Muscle of leg (tissue), 11 donors: ENCODE measurements around the gene GRIP2. TPM values are rescaled to one million over a fixed set of nuclear protein-coding genes. Genes with fewer than 3 reads are reported as not detected.

ENCODE experiments used
- DNase-seq: peaks from one replicate; pipeline ENCODE4 v3.0.0; 2013
- H3K27ac ChIP-seq: one replicate; pipeline ENCODE4 v1.5.1; 2013; ENCODE audit warnings: mild to moderate bottlenecking, low read length, control low read depth
- H3K27me3 ChIP-seq: one replicate; pipeline ENCODE4 v1.6.1; 2013; ENCODE audit warnings: low read length; ENCODE audit not compliant: control insufficient read depth, insufficient read depth
- H3K36me3 ChIP-seq: one replicate; pipeline ENCODE4 v1.6.1; 2013; ENCODE audit warnings: low read length; ENCODE audit not compliant: control insufficient read depth, insufficient read depth
- H3K4me1 ChIP-seq: one replicate; pipeline ENCODE4 v1.6.1; 2013; ENCODE audit warnings: low read length; ENCODE audit not compliant: control insufficient read depth, insufficient read depth
- H3K4me3 ChIP-seq: one replicate; pipeline ENCODE4 v1.5.1; 2013; ENCODE audit warnings: low read length, control low read depth
- H3K9me3 ChIP-seq: replicated peaks from 2 replicates; pipeline ENCODE4 v1.6.1; 2013; ENCODE audit warnings: low read depth, low read length; ENCODE audit not compliant: control insufficient read depth
- WGBS: methylation state at CpG from one replicate; pipeline ENCODE4 v1.1.5; 2013; ENCODE audit warnings: missing lambda C conversion rate; ENCODE audit not compliant: insufficient coverage; 5-methylcytosine and 5-hydroxymethylcytosine counted together
- polyA plus RNA-seq, 8 donors: library from polyadenylated mRNA; unstranded; fragments of 120-200 nt; gene quantifications; one replicate each; pipeline versions ENCODE4 v1.2.1 to v1.2.3, GENCODE V29; 2013; ENCODE audit warnings: inconsistent platforms in 1 of 8, low replicate concordance in 1 of 8; ENCODE audit not compliant: insufficient read length in 8 of 8, insufficient read depth in 1 of 8
- total RNA-seq: library from RNA; stranded (reverse); fragments of 120-200 nt; gene quantifications from one replicate; pipeline ENCODE4 v1.2.4, GENCODE V29; 2013

GRIP2 gene
- total and polyA plus RNA-seq, 9 donors: 9.7 to 33.4 (median 19.2) TPM

DNA sequence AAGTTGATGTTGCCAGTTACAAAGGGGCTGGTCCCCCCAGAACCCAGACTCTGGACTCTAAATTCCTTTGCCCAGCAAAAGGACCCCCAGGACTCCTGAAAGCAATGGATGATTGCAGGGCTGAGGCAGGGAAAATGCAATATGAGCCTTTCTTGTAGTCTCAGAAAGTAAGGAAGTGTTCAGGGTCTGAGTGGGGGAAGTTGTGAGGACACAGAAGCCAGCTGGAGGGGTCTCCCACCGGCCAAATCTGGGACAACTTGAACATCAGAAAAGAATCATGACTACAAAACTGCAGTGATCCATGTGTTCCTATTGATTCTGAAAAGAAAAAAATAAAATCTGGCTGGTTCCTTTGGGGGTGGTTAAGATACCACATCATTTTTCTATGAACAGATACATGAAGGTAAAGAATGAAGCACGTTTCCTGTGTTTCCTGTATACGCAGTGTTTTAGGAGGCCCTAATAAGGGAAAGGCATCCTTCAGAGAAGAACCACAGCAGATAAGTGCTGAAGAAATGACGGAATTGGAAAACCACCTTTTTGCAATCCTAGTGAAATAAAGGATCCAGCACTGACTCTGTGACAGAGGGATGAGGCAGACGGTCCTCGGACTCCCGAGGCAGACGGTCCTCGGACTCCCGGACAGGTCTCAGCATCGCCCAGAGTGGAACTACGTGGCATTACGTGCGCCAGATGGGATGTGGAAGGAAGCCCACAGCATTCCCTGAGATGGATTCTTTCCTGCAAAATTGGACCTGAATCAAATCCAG lies 22.2 kb upstream of the GRIP2 start:
- Histone ChIP-seq H3K4me3 (no peak overlapping the region), H3K27me3 (peaks cover 54% of the 10 kb centered on the region), H3K27ac (no peak overlapping the region), H3K36me3 (no peaks in the 10 kb centered on the region), H3K9me3 (no peaks in the 10 kb centered on the region), H3K4me1 (peaks cover 5% of the 10 kb centered on the region)
- DNase-seq: no peak
- 25% methylated on average over 12 of the region's 14 CpGs for WGBS

DNA sequence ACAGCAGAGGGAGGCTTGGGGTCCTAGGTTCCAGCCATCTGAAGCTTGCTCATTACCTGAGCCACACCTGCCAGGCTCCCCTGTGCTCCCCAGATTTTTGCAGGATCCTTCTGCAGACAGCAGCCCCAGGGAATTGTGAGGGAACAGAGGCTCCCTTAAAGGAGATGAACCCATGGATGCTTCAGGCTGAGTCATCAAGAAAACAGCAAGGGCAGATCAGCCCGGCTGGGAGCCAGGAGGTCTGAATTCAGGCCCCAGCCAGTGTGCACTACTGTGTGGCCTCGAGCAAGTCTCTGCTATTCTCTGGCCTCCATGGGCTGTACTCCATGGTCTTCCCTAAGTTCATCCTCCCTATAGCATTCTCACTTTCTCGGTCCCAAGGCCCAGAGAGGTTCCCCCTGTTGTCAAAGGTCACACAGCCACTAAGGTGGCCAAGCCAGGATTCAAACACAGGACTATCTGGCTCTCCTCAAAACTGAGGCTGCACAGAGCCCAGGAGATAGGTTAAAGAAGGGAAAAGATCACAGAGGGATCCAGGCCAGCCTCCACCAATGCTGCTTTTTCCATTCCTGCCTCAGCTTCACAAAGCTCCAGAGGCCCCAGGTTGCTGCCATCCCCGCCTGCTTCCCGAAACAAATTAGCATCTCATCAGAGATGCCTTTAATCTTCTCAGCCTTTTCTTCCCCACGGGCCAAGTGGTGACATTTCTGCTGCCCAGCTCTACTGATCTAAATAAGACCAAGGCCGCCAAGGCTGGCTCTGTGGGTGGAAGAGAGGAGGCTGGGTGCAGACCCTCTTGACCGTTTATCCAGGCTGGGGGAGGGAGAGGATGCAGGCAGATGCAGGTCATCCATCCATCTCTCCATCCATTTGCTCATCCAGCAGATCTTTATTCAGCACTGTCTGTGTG lies 21.2 kb upstream of the GRIP2 start:
- Histone ChIP-seq H3K36me3 (no peaks in the 10 kb centered on the region), H3K27me3 (peaks cover 57% of the 10 kb centered on the region), H3K4me3 (no peak overlapping the region), H3K4me1 (peaks cover 5% of the 10 kb centered on the region), H3K27ac (no peak overlapping the region), H3K9me3 (no peaks in the 10 kb centered on the region)
- 81% methylated on average over 4 of the region's 8 CpGs for WGBS
- DNase-seq: no peak

DNA sequence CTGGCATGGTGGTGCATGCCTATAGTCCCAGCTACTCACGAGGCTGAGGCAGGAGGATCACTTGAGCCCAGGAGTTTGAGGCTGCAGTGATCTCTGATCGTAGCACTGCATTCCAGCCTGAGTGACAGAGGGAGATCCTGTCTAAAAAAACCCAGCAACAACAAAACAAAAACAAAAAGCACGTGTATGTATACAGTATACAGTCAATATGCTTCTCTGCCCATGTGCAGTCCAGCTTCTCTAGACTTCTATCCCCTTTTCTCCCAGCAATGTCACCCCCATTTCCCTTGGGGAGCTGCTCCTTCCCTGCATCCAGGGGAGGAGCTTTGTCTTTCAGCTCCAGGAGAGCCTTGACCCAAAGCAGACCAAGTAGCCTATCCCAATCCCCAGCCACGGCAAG lies 20.0 kb upstream of the GRIP2 start:
- Histone ChIP-seq H3K9me3 (no peaks in the 10 kb centered on the region), H3K4me1 (peaks cover 12% of the 10 kb centered on the region), H3K27me3 (peaks cover 58% of the 10 kb centered on the region), H3K36me3 (no peaks in the 10 kb centered on the region), H3K4me3 (no peak overlapping the region), H3K27ac (no peak overlapping the region)
- 100% methylated on average over 1 of the region's 4 CpGs for WGBS
- DNase-seq: no peak

GRCh38 chr3:14558029-14558428 lies 17.9 kb upstream of the GRIP2 start:
- WGBS: 92% methylated on average over 8 of the region's 9 CpGs

GRCh38 chr3:14555835-14556234 lies 15.7 kb upstream of the GRIP2 start:
- Histone ChIP-seq H3K27ac (no peak overlapping the region), H3K4me1 (peaks cover 13% of the 10 kb centered on the region), H3K27me3 (peaks cover 50% of the 10 kb centered on the region), H3K4me3 (no peak overlapping the region), H3K9me3 (no peaks in the 10 kb centered on the region), H3K36me3 (no peaks in the 10 kb centered on the region)
- 47% methylated on average over 22 of the region's 22 CpGs for WGBS
- no peak for DNase-seq

More at GRCh38 chr3:14558029-14558428, 17.9 kb upstream of the GRIP2 start:
- H3K27ac ChIP-seq: no peak overlapping the region
- DNase-seq: no peak
- no peaks in the 10 kb centered on the region for H3K9me3 ChIP-seq
- no peak overlapping the region for H3K4me3 ChIP-seq
- peaks cover 6% of the 10 kb centered on the region for H3K4me1 ChIP-seq
- no peaks in the 10 kb centered on the region for H3K36me3 ChIP-seq
- H3K27me3 ChIP-seq: peaks cover 58% of the 10 kb centered on the region

- H3K27me3 ChIP-seq: peaks cover 48% of the 10 kb centered on the region
- H3K36me3 ChIP-seq: no peaks in the 10 kb centered on the region
- no peak for DNase-seq
- WGBS: no CpG with 5 or more reads among the region's 3 CpGs
- no peak overlapping the region for H3K4me3 ChIP-seq
- H3K27ac ChIP-seq: no peak overlapping the region
- H3K4me1 ChIP-seq: peaks cover 15% of the 10 kb centered on the region
- H3K9me3 ChIP-seq: no peaks in the 10 kb centered on the region
Measured at GRCh38 chr3:14554715-14555114, 14.6 kb upstream of the GRIP2 start.

DNA sequence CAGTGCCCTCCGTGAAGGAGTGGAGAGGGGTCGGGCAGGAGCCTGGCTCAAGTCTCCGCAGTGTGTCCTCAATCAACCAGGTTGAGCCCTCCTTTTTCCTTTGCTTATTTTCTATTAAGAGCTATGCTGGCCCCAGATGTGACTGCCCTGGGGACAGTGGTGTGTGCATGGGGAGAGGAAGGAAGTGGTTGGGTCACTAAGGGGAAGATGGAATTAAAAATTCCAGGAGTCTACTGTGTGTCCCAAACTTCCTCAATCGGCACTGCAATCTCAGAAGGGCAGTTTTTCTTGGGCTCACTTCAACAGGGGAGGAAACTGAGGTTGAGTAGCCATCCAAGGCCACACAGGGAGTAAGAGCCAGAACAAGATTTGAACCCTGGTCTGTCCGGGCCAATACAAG lies 13.7 kb upstream of the GRIP2 start:
- no peak overlapping the region for H3K4me3 ChIP-seq
- H3K27ac ChIP-seq: no peak overlapping the region
- DNase-seq: no peak
- peaks cover 16% of the 10 kb centered on the region for H3K4me1 ChIP-seq
- H3K27me3 ChIP-seq: peaks cover 52% of the 10 kb centered on the region
- WGBS: 60% methylated on average over 5 of the region's 5 CpGs
- H3K36me3 ChIP-seq: no peaks in the 10 kb centered on the region
- H3K9me3 ChIP-seq: no peaks in the 10 kb centered on the region

DNA sequence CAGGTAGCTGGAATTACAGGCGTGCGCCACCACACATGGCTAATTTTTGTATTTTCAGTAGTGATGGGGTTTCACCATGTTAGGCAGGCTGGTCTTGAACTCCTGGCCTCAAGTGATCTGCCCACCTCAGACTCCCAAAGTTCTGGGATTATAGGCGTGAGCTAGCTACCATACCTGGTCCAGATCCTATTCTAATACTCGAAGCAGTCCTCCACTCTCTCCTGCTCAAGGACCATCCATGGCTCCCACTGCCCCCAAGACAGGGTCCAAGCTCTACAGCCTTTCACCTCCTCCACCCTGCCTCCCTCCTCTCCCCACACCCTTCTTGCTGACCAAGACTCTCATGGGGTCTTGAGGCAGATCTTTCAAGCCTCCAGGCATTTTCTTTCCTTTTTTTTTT lies 12.6 kb upstream of the GRIP2 start:
- Histone ChIP-seq H3K27ac (no peak overlapping the region), H3K27me3 (peaks cover 52% of the 10 kb centered on the region), H3K36me3 (no peaks in the 10 kb centered on the region), H3K4me1 (peaks cover 27% of the 10 kb centered on the region), H3K4me3 (no peak overlapping the region), H3K9me3 (no peaks in the 10 kb centered on the region)
- DNase-seq: no peak
- WGBS: 90% methylated on average over 2 of the region's 4 CpGs

GRCh38 chr3:14552041-14552648 lies 12.0 kb upstream of the GRIP2 start:
- H3K9me3 ChIP-seq: no peaks in the 10 kb centered on the region
- 70% methylated on average over 7 of the region's 8 CpGs for WGBS
- H3K36me3 ChIP-seq: no peaks in the 10 kb centered on the region
- H3K27me3 ChIP-seq: peaks cover 50% of the 10 kb centered on the region
- H3K4me1 ChIP-seq: peaks cover 31% of the 10 kb centered on the region
- no peak overlapping the region for H3K4me3 ChIP-seq
- no peak overlapping the region for H3K27ac ChIP-seq
- no peak for DNase-seq
